Hepatocyte (in vitro differentiated cells): ENCODE data around the gene S100Z. TPM values are rescaled to one million over a fixed set of nuclear protein-coding genes. Genes with fewer than 3 reads are reported as not detected.

Experiments
- DNase-seq: peaks from one replicate; pipeline ENCODE4 v3.0.0-alpha.2; 2016; ENCODE audit warnings: low spot score
- H2AFZ ChIP-seq: fragments of 200-600 bp; sonication (generic); 2 replicates; pipeline ENCODE4 v1.6.0; 2016; ENCODE audit warnings: antibody characterized with exemption, mild to moderate bottlenecking
- H3K27ac ChIP-seq: fragments of 200-600 bp; sonication (generic); 2 replicates; pipeline ENCODE4 v1.5.1; 2016; ENCODE audit warnings: mild to moderate bottlenecking
- H3K27me3 ChIP-seq: fragments of 200-600 bp; sonication (generic); 2 replicates; pipeline ENCODE4 v1.6.1; 2016
- H3K36me3 ChIP-seq: fragments of 200-600 bp; sonication (generic); replicated peaks from 2 replicates; pipeline ENCODE4 v1.5.1; 2016; ENCODE audit warnings: low read depth; ENCODE audit not compliant: insufficient read depth
- H3K4me1 ChIP-seq: fragments of 200-600 bp; sonication (generic); 2 replicates; pipeline ENCODE4 v1.5.1; 2016; ENCODE audit warnings: mild to moderate bottlenecking, moderate library complexity; ENCODE audit not compliant: insufficient read depth
- H3K4me2 ChIP-seq: fragments of 200-600 bp; sonication (generic); 2 replicates; pipeline ENCODE4 v1.6.0; 2016
- H3K4me3 ChIP-seq: fragments of 200-600 bp; sonication (generic); 2 replicates; pipeline ENCODE4 v1.5.1; 2016; ENCODE audit warnings: mild to moderate bottlenecking
- H3K79me2 ChIP-seq: fragments of 200-600 bp; sonication (generic); 2 replicates; pipeline ENCODE4 v1.6.0; 2017; ENCODE audit warnings: mild to moderate bottlenecking
- H3K9me2 ChIP-seq: fragments of 200-600 bp; sonication (generic); replicated peaks from 2 replicates; pipeline ENCODE4 v1.6.0; 2017; ENCODE audit warnings: mild to moderate bottlenecking; ENCODE audit not compliant: insufficient read depth
- H3K9me3 ChIP-seq: fragments of 200-600 bp; sonication (generic); 2 replicates; pipeline ENCODE4 v1.5.1; 2016; ENCODE audit warnings: low read depth, mild to moderate bottlenecking
- H4K20me1 ChIP-seq: fragments of 200-600 bp; sonication (generic); 2 replicates; pipeline ENCODE4 v1.6.0; 2016; ENCODE audit warnings: mild to moderate bottlenecking; ENCODE audit not compliant: insufficient read depth, poor library complexity, severe bottlenecking
- CTCF ChIP-seq: fragments of 200-600 bp; sonication (generic); IDR thresholded peaks from 2 replicates; pipeline ENCODE4 v1.5.1; 2016; ENCODE audit warnings: antibody characterized with exemption, mild to moderate bottlenecking; ENCODE audit not compliant: poor library complexity
- EZH2 ChIP-seq: fragments of 200-600 bp; sonication (generic); IDR thresholded peaks from 2 replicates; pipeline ENCODE4 v1.6.1; 2016; ENCODE audit warnings: antibody characterized with exemption, mild to moderate bottlenecking, borderline replicate concordance
- EZH2phosphoT487 ChIP-seq: fragments of 200-600 bp; sonication (generic); IDR thresholded peaks from one replicate; pipeline ENCODE4 v1.6.1; 2018; ENCODE audit warnings: antibody characterized with exemption, mild to moderate bottlenecking, low read depth, moderate library complexity; ENCODE audit not compliant: unreplicated experiment, severe bottlenecking
- WGBS: methylation state at CpG from one replicate; pipeline ENCODE4 v1.1.6; 2016; ENCODE audit warnings: low lambda C conversion rate; ENCODE audit errors: missing lambda C conversion rate; 5-methylcytosine and 5-hydroxymethylcytosine counted together
- polyA plus RNA-seq: library from polyadenylated mRNA; unstranded; fragments of >200 nt; fragmentation: Nextera tagmentation; extraction: Ambion mirVana; gene quantifications from 2 replicates; pipeline ENCODE4 v1.2.1, GENCODE V29; 2016
- total RNA-seq: library from RNA; depleted of rRNA; stranded (reverse); fragments of >200 nt; gene quantifications from 2 replicates; pipeline ENCODE4 v1.2.3, GENCODE V29; 2014

The S100Z gene
- total and polyA plus RNA-seq, 2 experiments from 2014 or later = 0.51 to 1.4 TPM

GRCh38 chr5:76920491-76920890 is 70.7 kb downstream of the S100Z start:
- DNase-seq = no peak
- no peak for TF ChIP-seq EZH2phosphoT487
- no peak for TF ChIP-seq EZH2
- no peak for TF ChIP-seq CTCF
- Histone ChIP-seq H3K27me3 (no peaks in the 10 kb centered on the region), H2AFZ (no peak overlapping the region), H3K79me2 (no peaks in the 10 kb centered on the region), H3K4me3 (no peak overlapping the region), H4K20me1 (no peaks in the 10 kb centered on the region), H3K9me2 (no peaks in the 10 kb centered on the region), H3K9me3 (no peaks in the 10 kb centered on the region), H3K27ac (no peak overlapping the region), H3K4me1 (no peaks in the 10 kb centered on the region), H3K4me2 (no peak overlapping the region), H3K36me3 (no peaks in the 10 kb centered on the region)
- 88% methylated on average over 4 of the region's 4 CpGs for WGBS

- no peaks in the 10 kb centered on the region for H3K27me3 ChIP-seq
- H4K20me1 ChIP-seq = no peaks in the 10 kb centered on the region
- no peaks in the 10 kb centered on the region for H3K9me3 ChIP-seq
- H3K36me3 ChIP-seq = no peaks in the 10 kb centered on the region
- no peak for TF ChIP-seq EZH2phosphoT487
- no peak for TF ChIP-seq EZH2
- no peak for DNase-seq
- no peak overlapping the region for H3K4me3 ChIP-seq
- H2AFZ ChIP-seq = no peak overlapping the region
- no peaks in the 10 kb centered on the region for H3K79me2 ChIP-seq
- H3K4me1 ChIP-seq = peaks cover 5% of the 10 kb centered on the region
- H3K4me2 ChIP-seq = peak overlapping the region; percentile 57
- no peaks in the 10 kb centered on the region for H3K9me2 ChIP-seq
- WGBS = 46% methylated on average over 6 of the region's 6 CpGs
- no peak overlapping the region for H3K27ac ChIP-seq
Observed at GRCh38 chr5:76926329-76927105, 76.7 kb downstream of the S100Z start.

GRCh38 chr5:76927961-76928360 is 78.1 kb downstream of the S100Z start:
- H3K36me3 ChIP-seq = no peaks in the 10 kb centered on the region
- DNase-seq = no peak
- no peaks in the 10 kb centered on the region for H3K27me3 ChIP-seq
- H2AFZ ChIP-seq = no peak overlapping the region
- 86% methylated on average over 4 of the region's 4 CpGs for WGBS
- no peaks in the 10 kb centered on the region for H3K9me2 ChIP-seq
- H3K4me3 ChIP-seq = no peak overlapping the region
- H3K27ac ChIP-seq = no peak overlapping the region
- peaks cover 5% of the 10 kb centered on the region for H3K4me1 ChIP-seq
- no peaks in the 10 kb centered on the region for H3K9me3 ChIP-seq
- no peak overlapping the region for H3K4me2 ChIP-seq
- H4K20me1 ChIP-seq = no peaks in the 10 kb centered on the region
- no peak for TF ChIP-seq EZH2
- no peak for TF ChIP-seq CTCF
- H3K79me2 ChIP-seq = no peaks in the 10 kb centered on the region

GRCh38 chr5:76930083-76930482 is 80.3 kb downstream of the S100Z start:
- Histone ChIP-seq H3K9me2 (no peaks in the 10 kb centered on the region), H3K79me2 (no peaks in the 10 kb centered on the region), H3K4me3 (no peak overlapping the region), H4K20me1 (no peaks in the 10 kb centered on the region), H3K36me3 (no peaks in the 10 kb centered on the region), H3K4me2 (no peak overlapping the region), H3K4me1 (peaks cover 5% of the 10 kb centered on the region), H3K27ac (no peak overlapping the region), H2AFZ (no peak overlapping the region), H3K9me3 (no peaks in the 10 kb centered on the region), H3K27me3 (no peaks in the 10 kb centered on the region)
- no peak for DNase-seq
- 84% methylated on average over 4 of the region's 4 CpGs for WGBS
- no peak for TF ChIP-seq CTCF
- TF ChIP-seq EZH2phosphoT487 = no peak
- no peak for TF ChIP-seq EZH2
